ENCODE measurements around the gene AP2A2. TPM values are rescaled to one million over a fixed set of nuclear protein-coding genes. Genes with fewer than 3 reads are reported as not detected.

The AP2A2 gene
- total RNA-seq, 2 experiments from 2014 or later, result 24.9 to 43.0 TPM

DNA sequence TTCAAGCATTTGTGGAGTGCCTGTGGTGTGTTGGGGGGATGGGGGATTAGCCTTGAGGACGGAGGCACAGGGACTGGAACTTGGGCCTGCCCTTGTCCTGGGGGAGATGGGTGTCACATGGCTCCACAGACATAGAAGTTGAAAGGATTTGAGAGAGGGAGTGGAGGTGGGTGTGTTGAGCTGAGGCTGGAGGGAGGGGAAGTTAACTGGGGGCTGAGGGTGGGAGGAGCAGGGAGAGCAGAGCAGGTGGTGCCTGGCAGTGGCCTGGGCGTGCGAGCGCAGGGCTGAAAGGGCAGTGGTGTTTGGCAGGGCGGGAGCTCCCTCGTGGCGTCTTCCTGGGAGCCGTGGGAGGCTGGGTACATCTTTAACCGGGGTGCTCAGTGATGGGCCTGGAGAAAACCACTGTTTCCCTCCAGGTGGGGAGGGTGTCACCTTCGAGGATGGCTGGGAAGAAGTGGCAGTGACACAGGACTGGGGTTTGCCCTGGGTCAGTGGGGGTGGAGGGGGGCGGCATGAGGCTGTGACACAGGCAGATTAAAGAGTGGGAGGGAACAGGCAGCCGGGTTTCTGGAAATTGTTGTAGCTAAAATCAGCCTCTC is 45.5 kb downstream of the AP2A2 start:
- Histone ChIP-seq H3K4me3 (ENCODE audit: low read depth, low read length, poor library complexity, severe bottlenecking) (no peak overlapping the region), H4K20me1 (ENCODE audit: insufficient read depth, low read length) (no peaks in the 10 kb centered on the region), H3K9me2 (ENCODE audit: insufficient read depth, low read length) (no peaks in the 10 kb centered on the region), H3K9me3 (ENCODE audit: low read length) (no peaks in the 10 kb centered on the region), H3K27ac (ENCODE audit: low read depth, low read length, poor library complexity, severe bottlenecking) (no peak overlapping the region), H3K36me3 (ENCODE audit: insufficient read depth, low read length) (peaks cover 20% of the 10 kb centered on the region; the same call in 1 of the 2 replicates), H3K79me2 (ENCODE audit: insufficient read depth, low read depth, low read length) (no peaks in the 10 kb centered on the region), H2AFZ (ENCODE audit: low read length) (no peak overlapping the region), H3K4me1 (ENCODE audit: insufficient read depth, low read length, poor library complexity, severe bottlenecking) (no peaks in the 10 kb centered on the region), H3K4me2 (ENCODE audit: low read length) (no peak overlapping the region)
- intact Hi-C loops (cut with micrococcal nuclease; ENCODE audit: unreplicated experiment), result no loop called here
- CTCF ChIA-PET (ENCODE audit: unreplicated experiment), result no interaction called here
- no peak for DNase-seq (ENCODE audit: low spot score)
- BruUV-seq (replicated peaks), result no TSS peak
- POLR2A ChIA-PET, result no interaction called here
- TF ChIP-seq EZH2phosphoT487 (IDR thresholded peaks at IDR 0.05; ENCODE audit: borderline replicate concordance, low read depth, low read length), result no peak
- TF ChIP-seq CTCF (conservative IDR thresholded peaks at IDR 0.05; ENCODE audit: low read length), result no peak

DNA sequence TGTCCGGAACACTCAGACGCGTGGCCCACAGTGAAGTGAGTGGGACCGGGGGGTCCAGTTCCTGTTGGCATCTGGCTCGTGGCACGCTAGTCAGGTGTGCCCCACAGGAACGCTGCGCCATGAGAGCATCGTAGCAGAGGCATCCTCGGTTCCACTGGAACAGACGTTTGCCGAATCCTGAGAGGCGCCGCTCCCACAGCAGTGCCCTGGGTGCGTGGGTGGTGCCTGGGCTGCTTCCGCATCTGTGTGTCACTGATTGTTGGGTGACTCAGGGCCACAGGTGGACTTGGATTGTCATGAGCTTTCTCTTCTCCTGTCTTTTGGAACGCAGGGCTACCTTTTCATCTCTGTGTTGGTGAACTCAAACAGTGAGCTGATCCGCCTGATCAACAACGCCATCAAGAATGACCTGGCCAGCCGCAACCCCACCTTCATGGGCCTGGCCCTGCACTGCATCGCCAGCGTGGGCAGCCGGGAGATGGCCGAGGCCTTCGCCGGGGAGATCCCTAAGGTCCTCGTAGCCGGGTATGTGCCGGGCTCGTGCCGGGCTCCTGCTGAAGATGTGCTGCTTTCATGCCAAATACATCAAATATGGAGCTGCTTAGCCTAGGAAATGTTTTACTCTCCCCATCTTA is 46.2 kb downstream of the AP2A2 start:
- no peak overlapping the region for H2AFZ ChIP-seq (ENCODE audit: low read length)
- no peaks in the 10 kb centered on the region for H3K9me2 ChIP-seq (ENCODE audit: insufficient read depth, low read length)
- no peak overlapping the region for H3K4me2 ChIP-seq (ENCODE audit: low read length)
- no peaks in the 10 kb centered on the region for H3K9me3 ChIP-seq (ENCODE audit: low read length)
- CTCF ChIA-PET (ENCODE audit: unreplicated experiment), result no interaction called here
- no peaks in the 10 kb centered on the region for H3K79me2 ChIP-seq (ENCODE audit: insufficient read depth, low read depth, low read length)
- POLR2A ChIA-PET, result no interaction called here
- H3K36me3 ChIP-seq (ENCODE audit: insufficient read depth, low read length), result peaks cover 20% of the 10 kb centered on the region; the same call in 1 of the 2 replicates
- intact Hi-C loops (cut with micrococcal nuclease; ENCODE audit: unreplicated experiment), result no loop called here
- no TSS peak for BruUV-seq (replicated peaks)
- TF ChIP-seq CTCF (conservative IDR thresholded peaks at IDR 0.05; ENCODE audit: low read length), result no peak
- no peak for TF ChIP-seq EZH2phosphoT487 (IDR thresholded peaks at IDR 0.05; ENCODE audit: borderline replicate concordance, low read depth, low read length)
- H3K27ac ChIP-seq (ENCODE audit: low read depth, low read length, poor library complexity, severe bottlenecking), result no peak overlapping the region
- H3K4me3 ChIP-seq (ENCODE audit: low read depth, low read length, poor library complexity, severe bottlenecking), result no peak overlapping the region
- no peak for DNase-seq (ENCODE audit: low spot score)
- no peaks in the 10 kb centered on the region for H4K20me1 ChIP-seq (ENCODE audit: insufficient read depth, low read length)
- no peaks in the 10 kb centered on the region for H3K4me1 ChIP-seq (ENCODE audit: insufficient read depth, low read length, poor library complexity, severe bottlenecking)

GRCh38 chr11:972523-973211 is 47.0 kb downstream of the AP2A2 start:
- Histone ChIP-seq H3K36me3 (ENCODE audit: insufficient read depth, low read length) (peaks cover 22% of the 10 kb centered on the region; the same call in 1 of the 2 replicates), H3K4me3 (ENCODE audit: low read depth, low read length, poor library complexity, severe bottlenecking) (no peak overlapping the region), H2AFZ (ENCODE audit: low read length) (no peak overlapping the region), H3K9me3 (ENCODE audit: low read length) (no peaks in the 10 kb centered on the region), H3K4me1 (ENCODE audit: insufficient read depth, low read length, poor library complexity, severe bottlenecking) (no peaks in the 10 kb centered on the region), H3K9me2 (ENCODE audit: insufficient read depth, low read length) (no peaks in the 10 kb centered on the region), H4K20me1 (ENCODE audit: insufficient read depth, low read length) (no peaks in the 10 kb centered on the region), H3K27ac (ENCODE audit: low read depth, low read length, poor library complexity, severe bottlenecking) (no peak overlapping the region), H3K79me2 (ENCODE audit: insufficient read depth, low read depth, low read length) (no peaks in the 10 kb centered on the region), H3K4me2 (ENCODE audit: low read length) (no peak overlapping the region)
- CTCF ChIA-PET (ENCODE audit: unreplicated experiment), result no interaction called here
- no peak for DNase-seq (ENCODE audit: low spot score)
- no peak for TF ChIP-seq CTCF (conservative IDR thresholded peaks at IDR 0.05; ENCODE audit: low read length)
- TF ChIP-seq EZH2phosphoT487 (IDR thresholded peaks at IDR 0.05; ENCODE audit: borderline replicate concordance, low read depth, low read length), result no peak
- POLR2A ChIA-PET, result no interaction called here
- intact Hi-C loops (cut with micrococcal nuclease; ENCODE audit: unreplicated experiment), result no loop called here
- no TSS peak for BruUV-seq (replicated peaks)

Measured in OCI-LY7 (cell line).